GM20431 (cell line): Measurements from ENCODE around the gene KDM1B.
"Not testable (repeated sequence)": the region's sequence is repeated elsewhere in the genome, so short reads cannot be mapped to it uniquely, and the experiment has no call there.

ENCODE experiments used
- in situ Hi-C: fragments of 300-500 bp; cut with MseI, MboI; formaldehyde crosslinking; loops from one replicate; pipeline ENCODE4 v1.15.0; 2020; ENCODE audit warnings: low sequenced_read_pairs; ENCODE audit not compliant: unreplicated experiment

KDM1B gene

DNA sequence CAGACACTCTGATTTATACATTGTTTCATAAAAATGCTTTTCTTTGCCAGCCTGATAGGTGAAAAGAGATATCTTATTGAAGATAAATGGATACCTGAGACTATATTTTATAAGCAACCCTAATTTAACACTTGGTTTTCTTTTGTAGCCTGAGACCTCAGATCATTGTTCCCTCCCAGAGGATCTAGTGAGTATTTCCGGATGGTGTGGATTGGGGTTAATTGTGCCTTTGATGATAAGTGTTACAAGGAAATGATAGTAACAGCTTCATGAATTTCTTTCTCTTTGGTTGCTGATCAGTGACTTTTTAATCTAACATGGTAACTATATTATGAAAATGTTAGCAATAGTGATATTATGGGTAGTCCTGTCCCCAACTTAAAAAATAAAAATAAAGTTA lies 30.4 kb downstream of the KDM1B start:
- in situ Hi-C loops, result no loop called here

- in situ Hi-C loops, result no loop called here
Observed at GRCh38 chr6:18186033-18186432, 30.8 kb downstream of the KDM1B start.

DNA sequence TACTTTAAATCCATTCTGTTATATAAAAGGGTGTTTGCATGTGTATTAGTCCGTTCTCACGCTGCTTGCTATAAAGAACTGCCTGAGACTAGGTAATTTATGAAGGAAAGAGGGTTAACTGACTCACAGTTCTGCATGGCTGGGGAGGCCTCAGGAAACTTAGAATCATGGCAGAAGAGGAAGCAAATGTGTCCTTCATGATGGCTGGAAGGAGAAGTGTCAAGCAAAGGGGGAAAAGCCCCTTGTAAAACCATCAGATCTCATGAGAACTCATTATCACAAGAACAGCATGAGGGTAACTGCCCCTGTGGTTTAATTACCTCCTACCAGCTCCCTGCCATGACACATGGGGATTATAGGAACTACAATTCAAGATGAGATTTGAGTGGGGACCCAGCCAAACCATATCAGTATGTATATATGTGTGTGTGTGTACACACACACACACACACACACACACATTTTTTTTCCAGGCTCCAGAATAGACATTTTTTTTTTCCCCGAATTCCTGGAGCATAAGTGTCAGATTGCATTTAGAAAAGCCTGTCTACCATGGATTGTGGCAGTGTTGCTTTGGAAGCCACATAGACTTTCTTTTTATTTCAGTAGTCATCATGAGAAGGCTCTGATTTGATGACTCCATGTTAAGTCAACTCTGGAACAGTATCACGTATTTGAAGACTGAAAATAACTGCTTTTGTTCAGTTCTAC lies 31.5 kb downstream of the KDM1B start:
- in situ Hi-C loops, result no loop called here

DNA sequence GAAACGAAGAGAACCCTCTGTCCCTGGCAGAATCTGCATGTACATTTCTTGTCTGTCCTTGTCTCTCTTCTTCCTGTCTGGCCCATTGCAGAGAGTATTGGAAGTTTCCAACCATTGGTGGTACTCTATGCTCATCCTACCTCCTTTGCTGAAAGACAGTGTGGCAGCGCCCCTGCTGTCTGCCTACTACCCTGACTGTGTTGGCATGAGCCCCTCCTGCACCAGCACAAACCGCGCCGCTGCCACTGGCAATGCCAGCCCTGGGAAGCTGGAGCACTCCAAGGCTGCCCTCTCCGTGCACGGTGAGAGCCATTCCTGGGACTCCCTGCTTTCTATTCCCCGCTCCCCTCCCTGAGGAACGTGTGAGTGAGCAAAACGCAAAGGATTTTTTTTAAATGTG lies 32.5 kb downstream of the KDM1B start:
- in situ Hi-C loops, result no loop called here

- in situ Hi-C loops, result no loop called here
Observed at GRCh38 chr6:18189196-18189595, 34.0 kb downstream of the KDM1B start.

GRCh38 chr6:18192026-18192425 lies 36.8 kb downstream of the KDM1B start:
- in situ Hi-C loops, result no loop called here

- in situ Hi-C loops, result no loop called here
Observed at GRCh38 chr6:18203786-18204185, 48.6 kb downstream of the KDM1B start.

GRCh38 chr6:18204691-18205090 lies 49.5 kb downstream of the KDM1B start:
- in situ Hi-C loops, result no loop called here

GRCh38 chr6:18206591-18206990 lies 51.4 kb downstream of the KDM1B start:
- in situ Hi-C loops, result no loop called here

DNA sequence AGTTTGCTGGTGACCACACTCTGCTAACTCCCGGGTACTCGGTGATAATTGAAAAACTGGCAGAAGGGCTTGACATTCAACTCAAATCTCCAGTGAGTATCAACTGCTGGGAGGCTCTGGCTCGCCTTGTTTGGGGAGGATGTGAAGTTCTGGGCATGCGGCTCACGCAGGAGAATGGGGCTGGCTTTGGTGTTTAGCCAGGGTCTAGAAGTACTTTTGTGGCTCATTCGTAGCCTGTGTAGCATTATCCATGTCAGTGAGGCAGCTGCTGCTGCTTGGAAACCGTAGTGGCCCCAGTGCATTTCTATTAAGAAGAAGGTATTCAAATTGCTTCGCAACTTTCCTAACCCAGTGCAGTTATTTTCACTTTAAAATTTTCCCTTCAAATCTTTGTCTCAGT lies 52.2 kb downstream of the KDM1B start:
- in situ Hi-C loops, result no loop called here

DNA sequence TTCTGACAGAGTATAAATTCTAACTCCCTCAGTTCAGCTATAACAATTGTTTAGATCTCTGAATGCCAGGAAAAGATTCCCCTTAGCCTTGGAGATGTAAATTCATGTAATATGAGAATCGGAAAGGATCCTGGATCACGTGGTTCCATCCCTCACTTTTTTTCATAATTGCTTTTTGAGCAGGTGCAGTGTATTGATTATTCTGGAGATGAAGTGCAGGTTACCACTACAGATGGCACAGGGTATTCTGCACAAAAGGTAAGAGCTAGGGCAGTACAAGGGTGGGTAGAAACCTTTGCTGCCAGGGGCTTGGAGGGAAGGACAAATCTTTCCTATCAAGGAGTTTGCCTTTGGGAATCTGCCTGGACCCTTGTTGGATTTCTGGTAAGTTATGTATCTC lies 52.7 kb downstream of the KDM1B start:
- in situ Hi-C loops, result no loop called here

DNA sequence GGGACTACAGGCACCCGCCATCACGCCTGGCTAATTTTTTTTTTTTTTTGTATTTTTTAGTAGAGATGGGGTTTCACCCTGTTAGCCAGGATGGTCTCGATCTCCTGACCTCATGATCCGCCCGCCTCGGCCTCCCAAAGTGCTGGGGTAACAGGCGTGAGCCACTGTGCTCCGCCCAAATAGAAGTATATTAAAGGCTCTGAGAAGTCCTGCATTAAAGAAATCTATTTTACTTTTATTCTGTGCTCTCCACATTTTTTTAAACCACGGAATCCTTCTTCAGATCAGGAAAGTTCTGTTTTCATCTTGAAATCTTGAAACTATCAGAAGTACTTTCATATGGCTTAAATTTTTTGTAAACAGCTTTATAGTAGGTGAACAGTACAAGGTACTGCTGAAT lies 53.6 kb downstream of the KDM1B start:
- in situ Hi-C loops, result not testable (repeated sequence)

DNA sequence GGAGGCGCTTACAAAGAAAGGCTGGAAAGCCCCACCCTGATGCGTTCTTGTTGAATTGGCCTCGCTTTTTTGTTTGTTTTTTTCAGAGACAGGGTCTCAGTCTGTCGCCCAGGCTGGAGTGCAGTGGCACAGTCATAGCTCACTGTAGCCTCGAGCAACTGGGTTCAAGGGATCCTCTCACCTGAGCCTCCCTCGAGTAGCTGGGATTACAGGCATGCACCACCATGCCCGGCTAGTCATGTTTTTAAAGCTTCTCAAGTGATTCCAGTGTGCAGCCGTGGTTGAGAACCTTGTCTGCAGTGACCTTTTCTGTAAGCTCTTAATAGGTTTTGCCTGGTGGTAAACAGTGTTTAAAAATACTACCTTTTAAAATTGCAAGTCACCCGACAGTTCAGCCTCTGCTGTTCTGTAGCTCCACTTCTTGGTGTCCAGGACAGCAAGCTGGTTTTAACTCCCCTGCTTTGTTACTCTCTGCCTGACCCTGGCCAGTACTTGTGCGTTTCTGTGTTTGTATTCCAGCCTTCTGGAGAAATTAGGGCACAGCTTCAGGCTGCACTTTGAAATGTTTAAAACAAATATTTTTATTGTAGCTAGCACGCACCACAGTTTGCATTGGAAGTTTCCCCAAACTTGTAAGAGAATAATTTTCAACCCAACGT lies 54.4 kb downstream of the KDM1B start:
- in situ Hi-C loops, result no loop called here

DNA sequence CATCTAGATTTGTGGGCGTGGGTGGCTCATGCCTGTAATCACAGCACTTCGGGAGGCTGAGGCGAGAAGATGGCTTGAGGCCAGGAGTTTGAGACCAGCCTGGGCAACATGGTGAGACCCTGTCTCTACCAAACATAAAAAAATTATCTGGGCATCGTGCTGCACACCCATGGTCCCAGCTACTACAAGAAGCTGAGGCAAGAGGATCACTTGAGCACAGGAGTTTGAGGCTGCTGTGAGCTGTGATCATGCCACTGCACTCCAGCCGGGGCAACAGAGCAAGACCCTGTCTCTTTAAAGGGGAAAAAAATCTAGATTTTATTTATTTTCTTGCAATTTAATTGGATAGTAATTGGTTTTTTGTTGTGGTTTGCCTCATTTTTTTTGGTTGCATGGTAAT lies 55.5 kb downstream of the KDM1B start:
- in situ Hi-C loops, result no loop called here

- in situ Hi-C loops, result no loop called here
Observed at GRCh38 chr6:18211338-18211737, 56.1 kb downstream of the KDM1B start.

- in situ Hi-C loops, result no loop called here
Observed at GRCh38 chr6:18212231-18212630, 57.0 kb downstream of the KDM1B start.

GRCh38 chr6:18213439-18213838 lies 58.2 kb downstream of the KDM1B start:
- in situ Hi-C loops, result no loop called here

DNA sequence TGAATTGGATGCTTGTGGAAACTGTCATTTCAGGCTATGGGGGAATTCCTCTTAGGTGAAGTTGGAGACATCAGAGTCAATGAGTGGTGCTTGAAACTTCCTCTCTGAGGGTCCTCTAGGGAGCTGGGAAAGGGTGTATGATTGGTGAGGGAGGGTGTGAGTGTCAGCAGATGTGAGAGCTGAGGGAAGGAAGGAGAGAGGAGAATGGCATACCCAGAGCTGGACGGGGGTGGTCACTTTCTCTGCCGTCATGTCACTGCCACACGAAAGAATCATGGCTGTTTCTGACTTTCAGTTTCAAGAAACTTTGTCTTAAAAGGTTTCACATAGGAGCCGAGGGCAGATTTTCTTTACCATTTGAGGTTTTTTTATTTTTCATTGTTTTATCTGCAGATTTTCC lies 58.8 kb downstream of the KDM1B start:
- in situ Hi-C loops, result no loop called here

- in situ Hi-C loops, result no loop called here
Observed at GRCh38 chr6:18215436-18215835, 60.2 kb downstream of the KDM1B start.

DNA sequence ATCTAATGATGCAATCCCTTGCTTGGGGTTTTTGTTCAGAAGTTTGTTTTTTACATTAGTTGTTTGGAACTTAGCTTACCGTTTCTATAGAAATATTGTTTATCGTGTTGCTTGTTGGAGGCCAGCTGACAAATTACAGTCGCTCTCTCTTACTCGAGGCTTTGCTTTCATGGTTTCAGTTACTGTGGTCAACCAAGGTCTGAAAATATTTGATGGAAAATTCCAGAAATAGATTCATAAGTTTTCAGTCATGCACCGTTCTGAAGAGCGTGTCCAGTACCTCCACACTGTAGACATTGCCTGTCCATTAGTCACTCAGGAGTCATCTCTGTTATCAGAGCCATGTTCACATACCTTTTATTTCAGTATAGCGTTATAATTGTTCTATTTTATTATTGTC lies 61.2 kb downstream of the KDM1B start:
- in situ Hi-C loops, result no loop called here

- in situ Hi-C loops, result no loop called here
Observed at GRCh38 chr6:18218233-18218632, 63.0 kb downstream of the KDM1B start.

DNA sequence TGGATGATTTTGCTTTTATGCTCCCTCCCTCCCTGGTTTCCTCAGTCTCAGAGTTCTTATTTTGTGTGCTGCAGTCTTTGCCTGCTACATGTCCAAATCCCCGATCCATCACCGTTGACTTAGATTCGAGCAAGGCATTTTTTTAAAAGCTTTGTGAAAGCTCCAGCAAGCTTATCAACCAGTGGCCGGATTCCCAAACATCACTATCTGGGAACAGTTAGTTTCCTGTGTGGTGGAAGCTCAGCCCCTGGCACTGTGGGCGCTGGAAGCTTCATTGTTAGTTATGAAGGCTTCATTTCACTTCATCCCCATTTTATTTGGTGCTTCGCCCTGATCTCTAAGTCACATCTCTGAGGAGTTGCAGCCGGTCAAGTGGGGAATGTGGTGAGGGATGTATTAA lies 64.4 kb downstream of the KDM1B start:
- in situ Hi-C loops, result no loop called here
